GM10248 (cell line): ENCODE data around the gene AK4.
"Not testable (repeated sequence)": the region's sequence is repeated elsewhere in the genome, so short reads cannot be mapped to it uniquely, and the experiment has no call there.

Experiments used
- CTCF ChIA-PET: fragments of 300-600 bp; sonication (Branson Sonifier 250); formaldehyde crosslinking; extraction: SDS; loops from one replicate; lab custom pipeline; 2021; ENCODE audit warnings: antibody characterized with exemption; lab: Yijun Ruan, JAX
- POLR2A ChIA-PET: fragments of 350-650 bp; sonication (Branson Sonifier 250); formaldehyde crosslinking; extraction: SDS; loops from one replicate; lab custom pipeline; 2020; ENCODE audit warnings: antibody characterized with exemption; lab: Yijun Ruan, JAX
- DNase-seq: peaks from one replicate; pipeline ENCODE4 v3.0.0; 2012; ENCODE audit errors: extremely low spot score
- TF ChIP-seq, protein P1 (sequence below): IDR thresholded peaks from 2 replicates; pipeline ENCODE4 v1.5.1; 2012; ENCODE audit warnings: mild to moderate bottlenecking, low read depth; ENCODE audit errors: extremely low read depth, missing control alignments, control extremely low read depth

The AK4 gene

DNA sequence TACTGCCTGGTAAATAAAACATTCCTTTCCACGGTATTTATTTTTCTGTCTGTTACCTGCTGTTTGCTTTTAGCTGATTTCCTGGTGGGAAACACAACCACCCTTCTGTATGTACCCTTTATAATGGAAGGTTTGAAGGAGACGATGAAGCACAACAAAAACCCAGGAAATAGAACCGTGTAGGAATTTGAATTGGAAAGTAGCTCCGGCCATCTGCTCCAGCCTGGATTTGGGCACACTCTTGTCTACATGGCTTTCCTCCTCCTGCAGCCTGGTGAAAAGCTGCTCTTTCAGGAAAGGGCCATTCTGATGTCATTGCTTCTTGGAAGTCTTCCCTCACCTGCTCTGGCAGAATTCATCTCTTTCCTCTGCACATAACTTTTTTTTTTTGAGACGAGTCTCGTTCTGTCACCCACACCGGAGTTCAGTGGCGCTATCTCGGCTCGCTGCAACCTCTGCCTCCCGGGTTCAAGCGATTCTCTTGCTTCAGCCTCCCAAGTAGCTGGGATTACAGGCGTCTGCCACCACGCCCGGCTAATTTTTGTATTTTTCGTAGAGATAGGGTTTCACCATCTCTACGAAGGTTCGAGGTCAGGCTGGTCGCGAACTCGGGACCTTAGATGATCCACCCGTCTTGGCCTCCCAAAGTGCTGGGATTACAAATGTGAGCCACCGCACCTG, 2.7 kb downstream of the AK4 start:
- ChIA-PET POLR2A (interaction anchor here (0.8 kb wide), 1 partner anchor 15 kb away, joined by 3 read pairs; no protein-coding TSS in a partner anchor), CTCF (interaction anchor here (1.1 to 1.5 kb wide), 2 partner anchors 58 to 76 kb away, joined by 3 to 4 read pairs; no protein-coding TSS in a partner anchor)
- TF ChIP-seq, protein P1, sequence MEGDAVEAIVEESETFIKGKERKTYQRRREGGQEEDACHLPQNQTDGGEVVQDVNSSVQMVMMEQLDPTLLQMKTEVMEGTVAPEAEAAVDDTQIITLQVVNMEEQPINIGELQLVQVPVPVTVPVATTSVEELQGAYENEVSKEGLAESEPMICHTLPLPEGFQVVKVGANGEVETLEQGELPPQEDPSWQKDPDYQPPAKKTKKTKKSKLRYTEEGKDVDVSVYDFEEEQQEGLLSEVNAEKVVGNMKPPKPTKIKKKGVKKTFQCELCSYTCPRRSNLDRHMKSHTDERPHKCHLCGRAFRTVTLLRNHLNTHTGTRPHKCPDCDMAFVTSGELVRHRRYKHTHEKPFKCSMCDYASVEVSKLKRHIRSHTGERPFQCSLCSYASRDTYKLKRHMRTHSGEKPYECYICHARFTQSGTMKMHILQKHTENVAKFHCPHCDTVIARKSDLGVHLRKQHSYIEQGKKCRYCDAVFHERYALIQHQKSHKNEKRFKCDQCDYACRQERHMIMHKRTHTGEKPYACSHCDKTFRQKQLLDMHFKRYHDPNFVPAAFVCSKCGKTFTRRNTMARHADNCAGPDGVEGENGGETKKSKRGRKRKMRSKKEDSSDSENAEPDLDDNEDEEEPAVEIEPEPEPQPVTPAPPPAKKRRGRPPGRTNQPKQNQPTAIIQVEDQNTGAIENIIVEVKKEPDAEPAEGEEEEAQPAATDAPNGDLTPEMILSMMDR = no peak
- no peak for DNase-seq

DNA sequence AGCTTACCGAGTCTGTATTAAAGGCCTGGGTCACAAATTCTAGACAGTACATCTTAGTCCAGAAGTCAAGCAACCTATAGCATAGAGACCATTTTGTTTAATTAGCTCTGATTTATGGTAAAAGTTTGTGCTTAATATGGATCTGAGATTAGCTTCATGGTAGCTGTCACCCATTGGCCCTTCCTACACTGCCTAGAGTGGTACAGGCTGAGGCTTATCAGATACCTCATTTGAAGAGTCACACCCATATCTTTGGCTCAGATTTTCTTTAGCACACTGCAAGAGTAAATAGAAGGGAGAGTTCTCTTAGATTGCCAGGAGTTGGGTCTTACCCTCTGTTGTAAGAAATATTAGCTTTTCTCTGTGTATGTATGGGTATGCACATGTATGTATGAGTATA, 3.6 kb downstream of the AK4 start:
- CTCF ChIA-PET = interaction anchor here (1.0 to 1.5 kb wide), 3 partner anchors 19 to 77 kb away, joined by 3 to 6 read pairs (median 3); no protein-coding TSS in a partner anchor
- DNase-seq = no peak
- TF ChIP-seq, protein P1 = no peak
- POLR2A ChIA-PET = no interaction called here

DNA sequence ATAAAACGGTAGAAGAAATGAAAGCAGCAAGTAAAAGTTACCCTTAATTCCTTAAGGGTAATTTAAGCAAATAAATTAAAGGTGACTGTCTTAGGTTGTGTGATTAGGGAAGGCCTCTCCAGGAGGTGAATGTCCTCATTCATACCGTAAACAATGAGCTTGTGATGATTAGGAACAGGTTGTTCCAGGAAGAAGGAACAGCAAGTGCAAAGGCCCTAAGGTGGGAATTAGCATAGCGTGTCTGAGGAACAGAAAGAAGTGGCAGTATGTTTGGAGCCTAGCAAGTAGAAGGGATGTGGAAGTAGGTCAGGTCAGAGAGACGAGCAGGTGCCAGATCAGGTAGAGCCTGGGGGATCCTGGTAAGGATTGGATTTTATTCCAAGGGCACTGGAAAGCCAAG, 5.6 kb downstream of the AK4 start:
- ChIA-PET CTCF (interaction anchor here (0.8 to 1.3 kb wide), 2 partner anchors 10 to 55 kb away, joined by 3 read pairs; no protein-coding TSS in a partner anchor), POLR2A (no interaction called here)
- TF ChIP-seq, protein P1 = no peak
- DNase-seq = no peak

DNA sequence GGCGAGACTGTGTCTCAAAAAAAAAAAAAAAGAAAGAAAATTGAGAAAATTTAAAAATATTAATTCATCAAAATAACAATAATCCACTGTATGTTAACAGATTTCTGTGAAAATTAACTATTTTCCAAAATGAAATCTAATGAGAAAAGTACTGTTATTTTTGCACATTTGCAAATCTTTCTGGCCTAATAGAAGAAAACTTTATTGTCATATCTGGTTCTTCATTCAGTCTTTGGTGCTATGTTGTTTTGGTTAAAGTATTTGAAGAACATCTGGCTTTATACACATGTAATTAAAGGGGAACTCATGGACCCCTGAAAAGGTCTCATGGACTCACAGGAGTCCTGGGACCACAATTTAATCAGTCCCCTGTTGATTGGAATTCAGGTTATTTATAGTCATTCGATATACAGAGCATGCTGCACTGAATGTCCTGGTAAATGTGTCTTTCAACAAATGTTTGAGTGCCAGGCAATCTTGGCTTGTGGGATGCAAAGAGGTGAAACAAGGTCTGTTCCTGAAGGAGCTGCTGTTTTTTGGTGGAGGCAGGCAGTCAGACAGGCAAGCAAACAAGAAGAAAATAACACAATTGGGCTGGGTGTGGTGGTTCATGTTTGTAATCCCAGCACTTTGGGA, 9.0 kb downstream of the AK4 start:
- POLR2A ChIA-PET = no interaction called here
- CTCF ChIA-PET = interaction anchor here (0.6 to 1.4 kb wide), 2 partner anchors 52 to 82 kb away, joined by 3 to 4 read pairs; no protein-coding TSS in a partner anchor

DNA sequence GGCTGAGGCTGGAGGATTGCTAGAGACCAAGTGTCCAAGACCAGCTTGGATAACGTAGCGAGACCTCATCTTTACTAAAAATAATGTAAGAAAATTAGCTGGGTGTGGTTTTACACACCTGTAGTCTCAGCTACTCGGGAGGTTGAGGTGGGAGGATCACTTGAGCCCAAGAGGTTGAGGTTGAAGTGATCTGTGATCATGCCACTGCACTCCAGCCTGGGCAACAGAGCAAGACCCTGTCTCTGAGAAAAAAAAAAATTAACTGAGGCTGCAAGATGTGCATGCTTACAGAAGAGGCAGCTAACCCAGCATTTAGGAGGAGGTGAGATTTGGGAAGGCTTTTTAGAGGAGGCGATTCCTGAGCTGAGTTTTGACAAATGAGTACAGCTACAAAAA, 9.5 kb downstream of the AK4 start:
- TF ChIP-seq, protein P1 = no peak
- CTCF ChIA-PET = interaction anchor here (0.7 to 1.4 kb wide), 3 partner anchors 10 to 83 kb away, joined by 3 to 4 read pairs (median 3); no protein-coding TSS in a partner anchor
- POLR2A ChIA-PET = no interaction called here
- DNase-seq = no peak

More for the DNA sequence above, 9.0 kb downstream of the AK4 start:
- TF ChIP-seq, protein P1 = no peak
- no peak for DNase-seq

DNA sequence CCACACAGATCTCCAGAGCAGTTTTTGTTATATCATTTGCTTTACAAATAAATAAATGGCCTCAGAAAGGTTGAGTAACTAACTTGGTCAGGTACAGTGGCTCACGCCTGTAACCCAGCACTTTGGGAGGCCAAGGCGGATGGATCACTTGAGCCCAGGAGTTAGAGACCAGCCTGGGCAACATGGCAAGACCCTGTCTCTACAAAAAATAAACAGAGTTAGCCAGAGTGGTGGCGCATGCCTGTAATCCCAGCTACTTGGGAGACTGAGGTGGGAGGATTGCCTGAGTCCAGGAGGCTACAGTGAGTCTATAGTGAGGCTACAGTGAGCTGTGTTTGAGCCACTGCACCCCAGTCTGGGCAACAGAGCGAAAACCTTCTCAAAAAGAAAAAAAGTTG, 11.3 kb downstream of the AK4 start:
- CTCF ChIA-PET = interaction anchor here (1.5 kb wide), 1 partner anchor 10 kb away, joined by 3 read pairs; no protein-coding TSS in a partner anchor

More for the DNA sequence above, 11.3 kb downstream of the AK4 start:
- DNase-seq, POLR2A ChIA-PET: not testable (repeated sequence)
